Measurements from ENCODE around the gene MBOAT1. TPM values are rescaled to one million over a fixed set of nuclear protein-coding genes. Genes with fewer than 3 reads are reported as not detected.

Gene MBOAT1
- polyA plus RNA-seq, 3 donors, result 6.8 to 59.1 (median 8.1) TPM

DNA sequence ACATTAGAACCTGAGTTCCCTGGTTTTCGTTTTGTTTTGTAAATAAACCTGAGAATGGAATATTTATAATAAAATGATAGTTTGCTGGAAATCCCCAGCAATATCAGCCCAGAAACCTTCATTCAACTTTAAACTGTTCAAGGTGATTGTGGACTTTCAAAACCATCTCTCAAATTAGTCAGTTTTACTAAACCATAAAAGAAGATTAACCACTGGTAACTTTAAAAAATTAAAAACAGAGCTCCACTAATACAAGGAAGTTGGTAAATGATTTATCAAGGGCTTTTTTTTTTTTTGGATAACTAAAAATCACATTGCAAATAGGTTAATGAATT is 10.0 kb downstream of the MBOAT1 start:
- peak overlapping the region in 1 of 2 donors; percentile 73 for H3K27ac ChIP-seq (ENCODE audit: low read depth in 1 of 2, low read length in 2 of 2)
- intact Hi-C loops (cut with micrococcal nuclease), result loop anchor here in 1 of 2 donors (10.0 kb wide), 1 partner anchor 1393 kb away; the partner anchor contains the start of gene SOX4
- H3K9me3 Mint-ChIP-seq, result no peaks in the 10 kb centered on the region
- no CpG with 5 or more reads among the region's 1 CpG for WGBS (ENCODE audit: insufficient coverage)
- H3K27ac Mint-ChIP-seq, result peak overlapping the region; percentile 33 to 90 (median 80)
- H3K27me3 Mint-ChIP-seq (ENCODE audit: low read depth in 3 of 3), result peaks cover 0 to 1% (median 1%) of the 10 kb centered on the region in 3 donors
- H2AFZ ChIP-seq (ENCODE audit: insufficient read depth, low read depth, low read length, poor library complexity, severe bottlenecking), result no peak overlapping the region
- H3K4me3 ChIP-seq (replicated peaks in 1 of 3; ENCODE audit: low read depth in 2 of 3, low read length in 3 of 3), result no peak overlapping the region
- DNase-seq, result no peak
- H3K4me3 Mint-ChIP-seq, result no peak overlapping the region
- no peaks in the 10 kb centered on the region for H3K9me3 ChIP-seq (replicated peaks in 1 of 2; ENCODE audit: control insufficient read depth in 1 of 2, insufficient read depth in 1 of 2, low read length in 2 of 2)
- H3K9ac ChIP-seq (ENCODE audit: insufficient read depth, low read length, poor library complexity, severe bottlenecking), result no peak overlapping the region
- peaks cover 7% of the 10 kb centered on the region for H4K20me1 ChIP-seq (ENCODE audit: insufficient read depth, low read length)
- peaks cover 77% of the 10 kb centered on the region for H3K4me1 Mint-ChIP-seq
- no peaks in the 10 kb centered on the region for H3K27me3 ChIP-seq (ENCODE audit: control insufficient read depth in 2 of 2, insufficient read depth in 2 of 2, low read length in 2 of 2)
- H3K36me3 ChIP-seq (replicated peaks in 1 of 2; ENCODE audit: control insufficient read depth in 1 of 2, insufficient read depth in 2 of 2, low read length in 2 of 2), result peaks cover 0 to 9% of the 10 kb centered on the region in 2 donors
- TF ChIP-seq, protein P1, sequence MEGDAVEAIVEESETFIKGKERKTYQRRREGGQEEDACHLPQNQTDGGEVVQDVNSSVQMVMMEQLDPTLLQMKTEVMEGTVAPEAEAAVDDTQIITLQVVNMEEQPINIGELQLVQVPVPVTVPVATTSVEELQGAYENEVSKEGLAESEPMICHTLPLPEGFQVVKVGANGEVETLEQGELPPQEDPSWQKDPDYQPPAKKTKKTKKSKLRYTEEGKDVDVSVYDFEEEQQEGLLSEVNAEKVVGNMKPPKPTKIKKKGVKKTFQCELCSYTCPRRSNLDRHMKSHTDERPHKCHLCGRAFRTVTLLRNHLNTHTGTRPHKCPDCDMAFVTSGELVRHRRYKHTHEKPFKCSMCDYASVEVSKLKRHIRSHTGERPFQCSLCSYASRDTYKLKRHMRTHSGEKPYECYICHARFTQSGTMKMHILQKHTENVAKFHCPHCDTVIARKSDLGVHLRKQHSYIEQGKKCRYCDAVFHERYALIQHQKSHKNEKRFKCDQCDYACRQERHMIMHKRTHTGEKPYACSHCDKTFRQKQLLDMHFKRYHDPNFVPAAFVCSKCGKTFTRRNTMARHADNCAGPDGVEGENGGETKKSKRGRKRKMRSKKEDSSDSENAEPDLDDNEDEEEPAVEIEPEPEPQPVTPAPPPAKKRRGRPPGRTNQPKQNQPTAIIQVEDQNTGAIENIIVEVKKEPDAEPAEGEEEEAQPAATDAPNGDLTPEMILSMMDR (IDR thresholded peaks at IDR 0.05), result no peak
- H3K4me1 ChIP-seq (ENCODE audit: control insufficient read depth in 1 of 2, insufficient read depth in 2 of 2, low read length in 2 of 2), result peaks cover 63 to 76% of the 10 kb centered on the region in 2 donors
- H3K79me2 ChIP-seq (ENCODE audit: insufficient read depth, low read length), result peaks cover 94% of the 10 kb centered on the region
- peaks cover 15 to 23% of the 10 kb centered on the region in 2 donors for H3K36me3 Mint-ChIP-seq
- H3K4me2 ChIP-seq (replicated peaks; ENCODE audit: extremely low read depth, low read length, poor library complexity, severe bottlenecking), result no peak overlapping the region

DNA sequence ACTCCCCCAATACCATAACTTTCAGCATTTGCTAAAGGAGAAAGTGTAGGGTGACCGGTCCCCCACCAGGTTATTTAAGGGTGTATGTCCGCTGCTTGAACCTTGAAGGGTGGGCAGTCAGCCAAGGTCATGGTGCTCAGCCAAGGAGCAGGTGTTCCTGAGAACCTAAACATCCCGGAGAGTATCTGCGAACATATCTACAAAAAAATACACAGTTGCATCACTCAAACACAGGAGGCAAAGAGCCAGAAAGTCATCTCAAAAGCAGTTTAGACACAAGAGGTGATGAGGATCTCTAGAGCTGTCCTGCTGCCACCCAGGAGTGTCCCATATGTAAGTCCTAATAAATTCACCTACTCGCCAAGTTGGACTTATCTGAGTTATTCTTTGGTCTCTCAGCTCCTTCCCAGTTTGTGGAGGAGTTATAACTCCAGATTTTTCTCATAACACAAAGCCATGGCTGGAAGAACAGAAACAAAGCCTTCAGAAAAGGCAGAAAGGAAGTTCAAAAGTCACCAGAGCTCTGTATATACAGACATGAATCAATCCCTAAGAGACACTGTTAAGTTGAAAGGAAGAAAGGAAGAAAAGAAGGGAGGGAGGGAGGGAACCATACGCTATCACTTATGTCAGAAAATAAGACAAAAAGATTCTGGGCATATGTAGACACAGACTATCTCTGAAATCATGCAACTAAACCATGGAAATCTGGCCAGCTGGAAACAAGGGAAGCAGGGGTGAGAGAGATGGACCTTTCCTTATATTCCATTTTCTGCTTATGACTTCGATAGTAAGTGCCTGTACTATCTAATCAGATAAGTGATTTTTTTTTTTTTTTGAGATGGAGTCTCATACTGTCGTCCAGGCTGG is 11.3 kb downstream of the MBOAT1 start:
- peaks cover 18 to 23% of the 10 kb centered on the region in 2 donors for H3K36me3 Mint-ChIP-seq
- H3K27me3 Mint-ChIP-seq (ENCODE audit: low read depth in 3 of 3), result peaks cover 0 to 1% (median 0%) of the 10 kb centered on the region in 3 donors
- no peaks in the 10 kb centered on the region for H3K9me3 Mint-ChIP-seq
- Histone ChIP-seq H3K9me3 (replicated peaks in 1 of 2; ENCODE audit: control insufficient read depth in 1 of 2, insufficient read depth in 1 of 2, low read length in 2 of 2) (no peaks in the 10 kb centered on the region), H3K4me3 (replicated peaks in 1 of 3; ENCODE audit: low read depth in 2 of 3, low read length in 3 of 3) (no peak overlapping the region), H3K27ac (ENCODE audit: low read depth in 1 of 2, low read length in 2 of 2) (peak overlapping the region; percentile 63 to 72), H4K20me1 (ENCODE audit: insufficient read depth, low read length) (peaks cover 14% of the 10 kb centered on the region), H3K9ac (ENCODE audit: insufficient read depth, low read length, poor library complexity, severe bottlenecking) (no peak overlapping the region), H2AFZ (ENCODE audit: insufficient read depth, low read depth, low read length, poor library complexity, severe bottlenecking) (no peak overlapping the region), H3K27me3 (ENCODE audit: control insufficient read depth in 2 of 2, insufficient read depth in 2 of 2, low read length in 2 of 2) (no peaks in the 10 kb centered on the region), H3K79me2 (ENCODE audit: insufficient read depth, low read length) (peaks cover 97% of the 10 kb centered on the region), H3K4me1 (ENCODE audit: control insufficient read depth in 1 of 2, insufficient read depth in 2 of 2, low read length in 2 of 2) (peaks cover 51 to 65% of the 10 kb centered on the region in 2 donors), H3K4me2 (replicated peaks; ENCODE audit: extremely low read depth, low read length, poor library complexity, severe bottlenecking) (peak overlapping the region; percentile 5), H3K36me3 (replicated peaks in 1 of 2; ENCODE audit: control insufficient read depth in 1 of 2, insufficient read depth in 2 of 2, low read length in 2 of 2) (peaks cover 0 to 9% of the 10 kb centered on the region in 2 donors)
- intact Hi-C loops (cut with micrococcal nuclease), result loop anchor here in 1 of 2 donors (10.0 kb wide), 1 partner anchor 1394 kb away; the partner anchor contains the start of gene SOX4
- H3K4me3 Mint-ChIP-seq, result no peak overlapping the region
- H3K27ac Mint-ChIP-seq, result peak overlapping the region; percentile 75 to 94 (median 90)
- H3K4me1 Mint-ChIP-seq, result peaks cover 69% of the 10 kb centered on the region
- TF ChIP-seq, protein P1 (IDR thresholded peaks at IDR 0.05), result no peak
- no peak for DNase-seq
- WGBS (ENCODE audit: insufficient coverage), result 80% methylated on average over 1 of the region's 8 CpGs
